HG02938 (cell line): ENCODE data around the gene CD47.
A peak's percentile ranks its signal among the peaks of the same experiment; 100 is the strongest.

Source experiments
- ATAC-seq: cut with Tn5 transposase; IDR thresholded peaks from one replicate; pipeline ENCODE4 v1.9.1; 2021; ENCODE audit warnings: mild to moderate bottlenecking, moderate library complexity; ENCODE audit not compliant: unreplicated experiment

Gene CD47

DNA sequence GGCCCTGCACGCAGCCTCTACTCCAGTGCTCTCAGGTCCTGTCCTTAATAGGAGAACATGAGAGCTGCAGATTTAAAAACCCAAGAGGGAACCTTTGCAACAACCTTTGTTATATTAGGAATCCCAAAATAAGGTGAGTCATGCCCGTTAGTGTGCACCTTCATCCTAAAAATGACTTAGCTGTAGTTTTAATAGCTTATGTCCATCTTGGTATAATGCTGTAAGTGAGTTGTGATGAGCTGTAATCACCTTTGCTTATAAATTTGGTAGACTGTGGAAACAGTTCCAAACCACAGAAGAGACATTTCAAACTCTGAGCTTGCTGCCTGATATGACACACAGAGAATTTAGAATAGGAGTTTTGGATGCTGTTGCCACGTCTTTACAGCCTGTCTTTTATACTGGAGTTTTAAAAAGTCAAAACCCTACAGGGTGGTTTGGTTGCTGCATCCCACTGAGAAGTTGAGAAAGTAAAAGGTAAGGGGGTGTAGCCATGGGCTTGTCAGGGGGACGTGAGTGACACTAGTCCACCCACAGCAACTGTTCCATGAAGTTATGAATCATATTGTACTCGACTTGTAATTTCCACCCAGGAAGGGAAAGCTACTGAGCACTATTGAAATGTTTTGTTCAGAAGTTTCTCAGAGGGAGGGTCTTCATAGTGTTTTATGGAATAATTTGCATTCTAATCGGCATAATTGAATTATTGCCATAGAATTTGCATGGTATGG lies 27.4 kb upstream of the CD47 start:
- no peak for ATAC-seq

DNA sequence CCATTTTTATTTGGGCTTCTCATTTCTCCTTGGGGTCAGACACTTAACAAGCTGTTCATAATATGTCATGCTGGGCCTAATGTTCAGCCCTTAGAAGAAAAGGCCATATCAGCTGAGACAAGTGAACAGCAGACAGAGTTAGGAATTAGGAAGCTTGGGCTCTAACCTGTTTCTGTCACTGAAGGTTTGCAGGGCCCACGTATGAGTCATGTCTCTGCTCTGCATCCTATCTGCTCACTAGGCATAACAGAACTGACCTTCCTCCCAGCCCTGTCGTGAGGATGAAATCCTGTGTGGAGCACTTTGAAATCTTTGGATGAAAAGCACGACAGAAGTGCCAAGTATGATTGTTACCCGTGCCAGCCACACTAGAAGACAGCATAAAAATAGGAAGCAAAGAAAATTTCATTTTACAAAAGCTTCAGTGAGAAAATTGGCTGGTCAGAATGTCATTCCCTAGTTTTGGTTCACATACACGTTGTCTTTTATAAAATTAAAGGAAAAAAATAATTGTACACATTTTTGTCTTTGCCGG lies 26.5 kb upstream of the CD47 start:
- no peak for ATAC-seq

DNA sequence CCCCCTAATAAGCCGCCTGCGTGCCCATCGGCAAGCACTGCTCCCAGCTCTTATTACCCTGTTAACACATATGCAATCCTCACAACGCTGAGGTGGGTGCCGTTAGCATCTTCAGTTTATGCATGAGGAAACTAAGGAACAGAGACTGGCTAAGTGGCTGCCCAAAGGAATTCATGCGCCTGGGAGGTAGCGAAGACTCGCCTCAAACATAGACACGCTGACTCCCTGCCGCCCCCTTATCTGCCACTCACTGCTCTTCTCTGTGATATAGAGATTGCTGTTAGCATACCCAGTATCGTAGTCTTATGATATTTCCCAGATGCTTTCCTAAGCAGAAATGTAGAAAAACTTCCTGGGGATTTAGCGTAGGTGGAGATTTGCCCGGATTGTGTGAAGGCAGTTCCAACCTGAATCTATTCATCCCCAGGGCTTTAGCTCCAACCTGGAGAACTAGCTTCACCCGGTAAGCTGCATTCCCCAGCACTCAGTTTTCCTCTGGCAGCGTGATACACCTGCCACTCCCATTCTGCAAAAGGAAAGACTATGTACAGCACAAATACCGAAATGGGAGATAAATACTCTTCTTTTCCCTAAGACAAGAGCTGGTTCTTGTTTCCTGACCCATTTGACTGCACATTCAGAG lies 23.7 kb upstream of the CD47 start:
- ATAC-seq: no peak

DNA sequence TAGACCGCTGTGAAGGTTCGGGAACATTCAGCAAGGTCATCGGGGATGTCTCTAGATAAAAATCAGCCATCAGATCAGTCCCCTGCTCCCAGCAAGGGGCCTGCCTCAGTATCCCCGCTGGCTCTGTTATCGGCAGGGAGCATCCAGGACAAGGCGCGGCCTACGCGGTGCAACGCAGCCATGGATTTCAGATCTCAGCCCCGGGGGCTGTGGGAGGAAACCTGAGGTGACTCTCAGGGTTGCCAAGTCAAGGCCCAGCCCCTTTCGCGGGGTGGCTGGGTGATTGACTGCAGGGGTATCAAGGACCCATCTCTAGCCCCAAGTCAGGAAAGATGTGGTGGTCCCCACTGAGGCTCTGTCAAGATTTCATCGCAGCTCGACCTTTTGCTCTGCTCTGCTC lies 23.1 kb upstream of the CD47 start:
- no peak for ATAC-seq

- ATAC-seq: no peak
These were observed 20.1 kb upstream of the CD47 start for GRCh38 chr3:108110934-108111333.

DNA sequence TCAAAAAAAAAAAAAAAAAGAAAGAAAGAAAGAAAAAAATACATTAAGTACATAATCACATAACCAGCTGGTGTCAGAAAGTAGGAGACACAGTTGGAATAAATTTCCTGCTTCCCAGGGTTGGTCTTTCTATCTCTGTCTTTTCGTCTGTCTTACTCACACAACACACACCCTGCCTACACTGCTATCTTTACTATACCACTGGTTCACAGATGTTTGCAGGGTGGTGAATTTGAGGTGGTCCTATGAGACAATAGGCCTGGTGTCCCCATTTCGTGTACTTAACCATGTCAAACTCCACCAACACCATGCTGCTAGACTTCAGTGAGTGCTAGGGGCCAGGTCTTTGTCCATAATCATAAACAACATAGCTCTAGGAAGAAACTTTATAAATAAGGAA lies 17.6 kb upstream of the CD47 start:
- ATAC-seq: no peak

GRCh38 chr3:108106449-108106848 lies 15.6 kb upstream of the CD47 start:
- no peak for ATAC-seq

GRCh38 chr3:108106031-108106430 lies 15.2 kb upstream of the CD47 start:
- no peak for ATAC-seq

DNA sequence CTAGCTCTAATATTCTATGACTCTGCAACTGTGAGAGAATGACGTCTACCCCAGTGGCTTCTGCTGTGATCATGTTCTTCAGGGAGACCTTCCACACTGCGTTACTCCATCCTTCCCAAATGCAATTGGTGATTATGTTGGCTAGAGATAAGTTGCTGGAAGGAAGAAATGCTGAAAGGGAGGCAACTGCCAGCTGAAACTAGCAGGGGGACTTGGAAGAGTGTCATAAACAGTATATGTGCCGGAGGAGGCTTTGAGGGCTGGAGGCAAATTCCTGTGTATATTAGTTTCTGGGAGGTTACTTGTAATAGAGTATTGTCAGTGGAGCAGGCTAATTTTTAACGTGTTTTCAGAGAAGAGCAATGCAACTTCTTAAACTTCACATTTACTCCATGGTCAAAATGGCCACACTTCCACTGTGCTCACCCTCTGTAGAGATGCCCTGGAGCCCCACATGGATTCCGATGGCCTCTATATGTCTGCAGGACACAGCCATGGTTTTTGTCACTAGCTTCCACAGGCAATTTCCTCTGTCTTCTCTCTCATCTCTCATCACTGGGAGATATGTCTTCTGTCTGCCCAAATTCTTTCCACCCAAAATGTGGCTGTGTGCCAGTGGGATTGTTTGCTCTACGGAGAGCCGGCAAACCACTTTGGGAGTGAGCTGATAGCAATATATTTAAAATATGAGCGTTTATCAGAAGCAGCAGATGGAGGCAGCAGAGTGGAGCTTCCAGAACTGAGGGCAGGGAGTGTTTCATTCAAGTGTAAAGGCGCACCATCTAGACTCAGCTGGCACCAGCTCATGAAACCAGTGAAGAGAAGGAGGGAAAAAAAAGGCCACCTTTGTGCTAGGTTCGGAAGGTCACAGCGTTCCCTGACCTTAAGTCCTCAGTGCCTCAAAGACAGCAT lies 13.3 kb upstream of the CD47 start:
- no peak for ATAC-seq

DNA sequence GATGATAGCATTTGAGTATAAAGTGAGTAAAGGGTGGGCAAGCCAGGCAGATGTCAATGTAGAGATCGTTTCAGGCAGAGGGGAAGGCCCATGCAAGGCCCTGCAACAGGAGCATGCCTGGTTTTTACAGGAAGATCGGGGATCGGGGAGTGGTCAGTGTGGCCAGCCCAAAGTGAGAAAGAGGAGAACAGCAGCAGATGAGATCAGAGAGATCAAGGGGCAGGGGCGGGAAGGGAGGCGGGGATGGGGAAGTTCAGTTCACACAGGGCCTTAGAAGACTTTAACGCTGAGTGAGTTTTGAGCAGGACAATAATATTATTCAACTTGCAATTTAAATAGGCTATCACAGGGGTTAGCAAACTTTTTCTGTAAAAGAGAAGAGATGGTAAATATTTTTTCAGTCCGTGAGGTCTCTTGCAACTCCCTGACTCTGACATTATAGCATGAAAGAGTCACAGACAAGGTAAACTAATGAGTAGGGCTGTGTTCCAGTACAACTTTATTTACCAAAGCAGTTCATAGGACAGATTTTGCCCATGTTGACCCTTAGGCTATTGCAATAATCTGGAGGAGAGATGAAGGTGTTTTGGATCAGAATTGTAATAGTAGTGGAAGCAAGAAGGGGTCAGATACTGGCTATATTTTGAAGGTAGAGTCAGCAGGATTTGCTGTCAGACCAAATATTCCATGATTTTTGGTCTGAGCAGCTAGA lies 12.4 kb upstream of the CD47 start:
- no peak for ATAC-seq

DNA sequence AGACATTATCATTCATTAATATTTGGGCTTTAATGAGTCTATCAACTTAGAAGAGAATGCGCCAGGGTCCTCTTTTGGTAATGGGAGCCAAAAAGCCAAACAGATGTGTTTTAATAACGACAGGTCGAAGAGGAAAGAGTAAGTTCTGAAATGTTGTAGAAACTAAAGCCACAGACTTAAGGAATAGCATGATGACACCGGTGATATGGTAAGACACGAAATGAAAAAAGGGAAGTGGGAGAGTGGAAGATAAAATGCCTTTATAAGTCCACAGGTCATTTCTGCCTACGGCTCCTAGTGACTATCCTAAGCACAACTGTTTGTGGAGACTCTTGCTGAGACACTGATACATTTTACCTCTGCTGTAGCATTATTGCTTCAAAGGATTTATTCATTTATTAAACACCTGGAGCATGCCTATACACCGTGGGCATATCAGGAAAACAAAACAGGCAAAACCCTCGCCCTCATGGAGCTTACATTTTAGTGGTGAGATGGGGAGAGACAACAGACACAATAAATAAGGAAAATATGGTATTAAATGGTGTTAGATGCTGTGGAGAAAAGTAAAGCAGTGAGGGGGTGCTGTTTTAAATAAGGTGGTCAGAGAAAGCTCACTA lies 11.7 kb upstream of the CD47 start:
- ATAC-seq: no peak

GRCh38 chr3:108100906-108101660 lies 10.3 kb upstream of the CD47 start:
- ATAC-seq: peak; percentile 91

GRCh38 chr3:108099679-108100428 lies 9.0 kb upstream of the CD47 start:
- peak; percentile 11 for ATAC-seq

GRCh38 chr3:108099244-108099643 lies 8.4 kb upstream of the CD47 start:
- no peak for ATAC-seq

DNA sequence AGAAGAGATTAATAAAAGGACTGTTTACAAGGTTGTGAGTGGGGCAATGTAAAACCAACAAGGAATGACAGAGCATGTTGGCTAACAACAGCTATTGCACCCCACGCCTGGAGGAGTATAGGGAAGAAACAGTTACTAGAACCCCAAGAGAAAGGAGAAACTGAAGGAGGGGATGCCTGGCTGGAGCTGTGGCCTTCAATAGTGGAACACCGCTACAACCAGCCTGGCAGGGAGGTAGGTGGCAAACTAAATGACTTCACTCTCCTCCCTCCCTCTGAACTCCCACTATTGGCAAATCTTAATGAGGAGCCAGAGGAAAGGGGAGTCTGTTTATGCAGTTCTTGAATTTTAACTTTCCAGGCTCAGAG lies 7.2 kb upstream of the CD47 start:
- ATAC-seq: no peak

DNA sequence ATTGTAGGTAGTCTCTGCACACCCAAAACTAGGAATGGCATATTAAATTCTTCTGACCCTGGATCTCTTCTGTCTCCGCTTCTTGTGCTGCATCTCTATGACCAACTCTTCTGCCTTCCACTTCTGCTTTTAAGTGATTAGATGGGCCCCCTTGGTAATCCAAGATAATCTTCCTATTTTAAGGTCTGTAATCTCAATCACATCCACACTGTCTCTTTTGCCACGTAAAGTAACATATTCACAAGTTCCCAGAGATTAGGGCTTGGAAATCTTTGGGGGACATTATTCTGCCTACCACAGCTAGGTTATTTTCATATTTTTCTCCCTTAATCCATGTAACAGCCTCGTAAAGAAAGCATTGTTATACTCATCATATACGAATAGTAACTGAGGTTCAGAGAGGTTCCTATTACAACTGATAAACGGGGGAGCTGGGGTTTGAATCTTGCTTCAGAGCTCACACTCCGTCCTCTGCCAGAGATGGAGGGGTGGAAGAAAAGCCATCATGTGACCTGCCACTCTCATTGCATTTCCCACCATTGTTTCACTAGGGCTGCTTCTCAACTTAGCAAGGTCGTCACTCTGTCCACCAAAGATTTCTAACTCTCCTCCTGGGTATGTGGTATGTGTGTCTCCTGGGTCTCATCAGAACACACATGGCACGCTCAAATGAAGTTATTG lies 6.6 kb upstream of the CD47 start:
- ATAC-seq: no peak

GRCh38 chr3:108096532-108097321 lies 5.9 kb upstream of the CD47 start:
- no peak for ATAC-seq

- no peak for ATAC-seq
These were observed 2.8 kb upstream of the CD47 start for GRCh38 chr3:108093616-108094015.
